Right atrium auricular region (tissue), 2 donors: ENCODE results near the gene RAB36. TPM values are rescaled to one million over a fixed set of nuclear protein-coding genes. Genes with fewer than 3 reads are reported as not detected.
A peak's percentile ranks its signal among the peaks of the same experiment; 100 is the strongest.

Source experiments
- DNase-seq: peaks from one replicate; pipeline ENCODE4 v3.0.0-alpha.2; 2019; ENCODE audit warnings: low spot score
- H3K27ac ChIP-seq, 2 donors: fragments of 200-600 bp; sonication (generic); 1 replicate in 1 of 2; 2 replicates in 1 of 2; pipeline ENCODE4 v1.5.1; 2016 to 2019
- H3K27me3 ChIP-seq, 2 donors: fragments of 200-600 bp; sonication (generic); one replicate each; pipeline versions ENCODE4 v1.5.1 to v1.6.0; 2017 to 2019
- H3K36me3 ChIP-seq: fragments of 200-600 bp; sonication (generic); one replicate; pipeline ENCODE4 v1.5.1; 2016
- H3K4me1 ChIP-seq, 2 donors: fragments of 200-600 bp; sonication (generic); one replicate each; pipeline versions ENCODE4 v1.5.1 to v1.6.0; 2017 to 2019
- H3K4me3 ChIP-seq, 2 donors: fragments of 200-600 bp; sonication (generic); 1 replicate in 1 of 2; 2 replicates in 1 of 2; pipeline ENCODE4 v1.5.1; 2017 to 2019; ENCODE audit warnings: mild to moderate bottlenecking in 1 of 2, moderate library complexity in 1 of 2
- H3K9me3 ChIP-seq, 2 donors: fragments of 200-600 bp; sonication (generic); one replicate each; pipeline ENCODE4 v1.5.1; 2019
- CTCF ChIP-seq, 2 donors: fragments of 200-600 bp; sonication (generic); IDR thresholded peaks; one replicate each; pipeline ENCODE4 v1.5.1; 2019; ENCODE audit warnings: antibody characterized with exemption in 2 of 2
- total RNA-seq, 2 donors: library from RNA; depleted of rRNA; stranded (reverse); fragments of >200 nt; gene quantifications; one replicate each; pipeline ENCODE4 v1.1.0, GENCODE V29; 2016

Gene RAB36
- total RNA-seq, 2 donors from 2014 or later = 0.59 to 2.0 TPM

GRCh38 chr22:23098718-23099530 lies 46.4 kb upstream of the RAB36 start:
- H3K4me3 ChIP-seq = no peak overlapping the region
- no peak for DNase-seq

GRCh38 chr22:23099531-23099804 lies 45.8 kb upstream of the RAB36 start:
- Histone ChIP-seq H3K4me3 (no peak overlapping the region), H3K36me3 (no peaks in the 10 kb centered on the region), H3K9me3 (no peaks in the 10 kb centered on the region), H3K27me3 (no peaks in the 10 kb centered on the region), H3K27ac (peak overlapping the region; percentile 67 to 82), H3K4me1 (peaks cover 0 to 31% of the 10 kb centered on the region in 2 donors)
- no peak for TF ChIP-seq CTCF (IDR thresholded peaks at IDR 0.05)
- no peak for DNase-seq

More at GRCh38 chr22:23098718-23099530, 46.4 kb upstream of the RAB36 start:
- Histone ChIP-seq H3K9me3 (no peaks in the 10 kb centered on the region), H3K36me3 (no peaks in the 10 kb centered on the region), H3K4me1 (peaks cover 0 to 31% of the 10 kb centered on the region in 2 donors), H3K27me3 (no peaks in the 10 kb centered on the region), H3K27ac (peak overlapping the region; percentile 67 to 82)
- TF ChIP-seq CTCF (IDR thresholded peaks at IDR 0.05) = no peak

- Histone ChIP-seq H3K9me3 (no peaks in the 10 kb centered on the region), H3K4me3 (no peak overlapping the region), H3K27ac (no peak overlapping the region), H3K4me1 (peaks cover 0 to 31% of the 10 kb centered on the region in 2 donors), H3K36me3 (no peaks in the 10 kb centered on the region), H3K27me3 (no peaks in the 10 kb centered on the region)
- no peak for TF ChIP-seq CTCF (IDR thresholded peaks at IDR 0.05)
- DNase-seq = no peak
Measured at GRCh38 chr22:23100124-23100801, 45.0 kb upstream of the RAB36 start.

- Histone ChIP-seq H3K27ac (no peak overlapping the region), H3K36me3 (no peaks in the 10 kb centered on the region), H3K27me3 (no peaks in the 10 kb centered on the region), H3K4me3 (no peak overlapping the region), H3K4me1 (peaks cover 0 to 41% of the 10 kb centered on the region in 2 donors), H3K9me3 (no peaks in the 10 kb centered on the region)
- no peak for DNase-seq
- no peak for TF ChIP-seq CTCF (IDR thresholded peaks at IDR 0.05)
Measured at GRCh38 chr22:23101524-23101923, 43.8 kb upstream of the RAB36 start.

GRCh38 chr22:23102002-23102655 lies 43.1 kb upstream of the RAB36 start:
- TF ChIP-seq CTCF (IDR thresholded peaks at IDR 0.05) = no peak
- DNase-seq = no peak
- Histone ChIP-seq H3K9me3 (no peaks in the 10 kb centered on the region), H3K4me1 (peaks cover 0 to 44% of the 10 kb centered on the region in 2 donors), H3K36me3 (no peaks in the 10 kb centered on the region), H3K27me3 (no peaks in the 10 kb centered on the region), H3K4me3 (no peak overlapping the region), H3K27ac (no peak overlapping the region)
